Ovary (tissue), 9 donors: Measurements from ENCODE around the gene DCAF15. TPM values are rescaled to one million over a fixed set of nuclear protein-coding genes. Genes with fewer than 3 reads are reported as not detected.

Source experiments
- DNase-seq, 5 donors: peaks; one replicate each; pipeline ENCODE4 v3.0.0-alpha.2; 2019 to 2020
- H3K27ac ChIP-seq, 2 donors: fragments of 200-600 bp; one replicate each; pipeline versions ENCODE4 v1.5.1 to v1.8.0; 2019 to 2022
- H3K27me3 ChIP-seq: fragments of 200-600 bp; one replicate; pipeline ENCODE4 v1.8.0; 2022
- H3K36me3 ChIP-seq: fragments of 200-600 bp; sonication (generic); one replicate; pipeline ENCODE4 v1.5.1; 2019
- H3K4me1 ChIP-seq: one replicate; pipeline ENCODE4 v1.8.1; 2013; ENCODE audit warnings: mild to moderate bottlenecking, moderate library complexity; ENCODE audit not compliant: insufficient read depth
- H3K4me3 ChIP-seq: fragments of 200-600 bp; sonication (generic); one replicate; pipeline ENCODE4 v1.5.1; 2017
- H3K9me3 ChIP-seq, 2 donors: fragments of 200-600 bp in 1 of 2; sonication (generic) in 1 of 2; one replicate each; pipeline versions ENCODE4 v1.5.1 to v1.8.1; 2013 to 2019; ENCODE audit warnings: mild to moderate bottlenecking in 1 of 2, moderate library complexity in 1 of 2
- CTCF ChIP-seq, 3 donors: fragments of 450-650 bp in 2 of 3; fragments of 200-600 bp in 1 of 3; IDR thresholded peaks; one replicate each; pipeline versions ENCODE4 v1.5.1 to v1.8.0; 2016 to 2022; ENCODE audit warnings: antibody characterized with exemption in 3 of 3, mild to moderate bottlenecking in 1 of 3
- EP300 ChIP-seq: sonication (generic); formaldehyde crosslinking; IDR thresholded peaks from one replicate; pipeline ENCODE4 v1.6.1; 2017; ENCODE audit warnings: antibody characterized with exemption
- POLR2A ChIP-seq: fragments of 450-650 bp; IDR thresholded peaks from one replicate; pipeline ENCODE4 v1.6.1; 2017; ENCODE audit warnings: antibody characterized with exemption, mild to moderate bottlenecking, moderate library complexity
- WGBS, 3 donors: extraction: QIAGEN DNeasy Blood & Tissue Kit in 1 of 3; methylation state at CpG; one replicate each; pipeline versions ENCODE4 v1.1.5 to v1.1.7; 2013 to 2017; 5-methylcytosine and 5-hydroxymethylcytosine counted together
- intact Hi-C, 4 donors: fragments of 100-400 bp; cut with DNase I; formaldehyde crosslinking; loops; one replicate each; pipeline versions ENCODE4 v1.11.0 to v1.15.1; 2022 to 2023
- polyA plus RNA-seq, 2 donors: library from polyadenylated mRNA; stranded (reverse); fragments of 200-250 nt in 1 of 2; fragments of 350-450 nt in 1 of 2; fragmentation: Illumina TruSeq in 1 of 2; extraction: RNeasy Lipid Tissue Mini Kit (QIAGEN cat#74804) in 1 of 2; gene quantifications; one replicate each; pipeline ENCODE4 v1.2.3, GENCODE V29; 2013 to 2014
- total RNA-seq, 7 donors: library from RNA; depleted of rRNA in 2 of 7; stranded (reverse); fragments of >200 nt in 2 of 7; fragmentation: NEBNext Ultra II Directional in 3 of 7; extraction: Animal tissue kit (Norgen Biotek cat#: 25700) in 3 of 7; gene quantifications; one replicate each; pipeline versions ENCODE4 v1.1.0 to v1.2.4, GENCODE V29; 2016 to 2023
- donor health status: DM: no; HTN: no; CAD: no; lungs with moderate emphysema.
- donor health status: DM: no; HTN: no; CAD: no.
- donor health status: Bipolar disorder and iron deficiency.
- donor health status: DM: yes; HTN: yes; CAD: no.
- donor health status: DM: no; HTN: no; CAD: no.
- donor health status: DM: yes; HTN: yes; CAD: no.

The DCAF15 gene
- total and polyA plus RNA-seq, 9 donors: 5.0 to 29.1 (median 23.4) TPM

- TF ChIP-seq EP300: no peak
- no peak for TF ChIP-seq CTCF (IDR thresholded peaks at IDR 0.05)
- no peak for TF ChIP-seq POLR2A
- no peak for DNase-seq
- intact Hi-C loops: no loop called here
- 88 to 92% (median 92%) methylated on average over 16 to 17 of the region's 17 CpGs for WGBS, 3 donors
- Histone ChIP-seq H3K27ac (no peak overlapping the region), H3K36me3 (no peaks in the 10 kb centered on the region), H3K27me3 (no peaks in the 10 kb centered on the region), H3K4me1 (no peaks in the 10 kb centered on the region), H3K9me3 (no peaks in the 10 kb centered on the region), H3K4me3 (no peak overlapping the region)
Measured at GRCh38 chr19:13913352-13913751, 39.0 kb upstream of the DCAF15 start.

- no peaks in the 10 kb centered on the region for H3K36me3 ChIP-seq
Measured at GRCh38 chr19:13914777-13915176, 37.5 kb upstream of the DCAF15 start.

GRCh38 chr19:13917888-13918406, 34.4 kb upstream of the DCAF15 start:
- WGBS, 3 donors: 57 to 81% (median 79%) methylated on average over 14 of the region's 14 CpGs
- no peak overlapping the region for H3K4me3 ChIP-seq
- H3K4me1 ChIP-seq: no peaks in the 10 kb centered on the region
- H3K27ac ChIP-seq: no peak overlapping the region
- H3K36me3 ChIP-seq: no peaks in the 10 kb centered on the region
- intact Hi-C loops: no loop called here
- no peaks in the 10 kb centered on the region for H3K27me3 ChIP-seq
- DNase-seq: no peak
- TF ChIP-seq CTCF (IDR thresholded peaks at IDR 0.05): no peak
- TF ChIP-seq EP300: no peak
- TF ChIP-seq POLR2A: no peak
- no peaks in the 10 kb centered on the region for H3K9me3 ChIP-seq

More at GRCh38 chr19:13914777-13915176, 37.5 kb upstream of the DCAF15 start:
- DNase-seq: no peak
- no peaks in the 10 kb centered on the region for H3K4me1 ChIP-seq
- intact Hi-C loops: no loop called here
- no peaks in the 10 kb centered on the region for H3K9me3 ChIP-seq
- H3K4me3 ChIP-seq: no peak overlapping the region
- no peak overlapping the region for H3K27ac ChIP-seq
- H3K27me3 ChIP-seq: no peaks in the 10 kb centered on the region
- TF ChIP-seq CTCF (IDR thresholded peaks at IDR 0.05): no peak
- TF ChIP-seq EP300: no peak
- TF ChIP-seq POLR2A: no peak
- WGBS, 3 donors: 75 to 84% (median 77%) methylated on average over 3 of the region's 3 CpGs

- no peak for DNase-seq
- Histone ChIP-seq H3K27ac (no peak overlapping the region), H3K27me3 (no peaks in the 10 kb centered on the region), H3K4me1 (no peaks in the 10 kb centered on the region), H3K4me3 (no peak overlapping the region), H3K9me3 (no peaks in the 10 kb centered on the region), H3K36me3 (no peaks in the 10 kb centered on the region)
- TF ChIP-seq EP300 (no peak), CTCF (IDR thresholded peaks at IDR 0.05) (no peak), POLR2A (no peak)
- intact Hi-C loops: no loop called here
- WGBS, 3 donors: 82 to 86% (median 85%) methylated on average over 20 to 34 of the region's 34 CpGs
Measured at GRCh38 chr19:13918726-13919411, 33.4 kb upstream of the DCAF15 start.
